Measurements from ENCODE around the gene SCAPER. TPM values are rescaled to one million over a fixed set of nuclear protein-coding genes. Genes with fewer than 3 reads are reported as not detected.

Gene SCAPER
- total and polyA plus RNA-seq, 11 donors: 6.7 to 53.9 (median 38.3) TPM

DNA sequence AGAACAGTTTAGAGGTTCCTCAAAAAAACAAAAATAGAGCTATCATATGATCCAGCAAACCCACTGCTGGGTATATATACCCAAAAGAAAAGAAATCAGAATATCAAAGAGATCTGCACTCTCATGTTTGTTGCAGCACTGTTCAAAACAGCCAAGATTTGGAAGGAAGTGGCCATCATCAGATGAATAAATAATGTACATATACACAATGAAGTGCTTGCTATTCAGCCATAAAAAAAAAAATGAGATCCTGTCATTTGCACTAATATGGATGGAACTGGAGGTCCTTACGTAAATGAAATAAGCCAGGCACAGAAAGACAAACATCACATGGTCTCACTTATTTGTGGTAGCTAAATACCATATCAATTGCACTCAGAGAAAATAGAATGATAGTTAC is 58.4 kb downstream of the SCAPER start:
- no peak for DNase-seq
- intact Hi-C loops (cut with DNase I): no loop called here
- WGBS, 4 donors: 60 to 76% (median 72%) methylated on average over 1 of the region's 1 CpG
- Histone ChIP-seq H3K4me3 (no peak overlapping the region), H3K4me1 (peaks cover 0 to 4% (median 0%) of the 10 kb centered on the region in 12 donors), H3K36me3 (peaks cover 0 to 19% (median 5%) of the 10 kb centered on the region in 9 donors), H3K9me3 (peaks cover 0 to 18% (median 2%) of the 10 kb centered on the region in 12 donors), H3K27me3 (no peaks in the 10 kb centered on the region), H3K27ac (no peak overlapping the region)
- TF ChIP-seq POLR2A (IDR thresholded peaks at IDR 0.05) (no peak), CTCF (IDR thresholded peaks at IDR 0.05) (no peak)
- ATAC-seq: no peak

DNA sequence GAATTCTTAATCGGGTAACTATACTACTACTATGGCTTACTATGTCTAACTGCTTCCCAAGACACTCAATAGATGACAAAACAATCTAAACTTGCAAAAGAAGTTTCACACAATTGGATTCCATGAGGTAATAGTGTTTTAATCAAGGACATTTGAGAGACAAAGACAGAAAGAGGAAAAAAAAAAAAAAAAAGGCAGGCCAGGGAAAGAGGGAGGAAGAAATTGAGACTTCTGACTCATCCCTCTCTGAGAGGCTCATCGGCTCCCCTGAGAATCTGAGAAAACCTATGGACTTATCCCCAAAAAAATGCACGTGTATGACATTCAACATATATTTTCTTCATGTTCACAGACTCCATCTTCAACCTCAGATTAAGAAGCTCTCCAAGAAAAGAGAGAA is 61.0 kb downstream of the SCAPER start:
- TF ChIP-seq POLR2A (IDR thresholded peaks at IDR 0.05) (no peak), CTCF (IDR thresholded peaks at IDR 0.05) (no peak)
- 78 to 80% (median 78%) methylated on average over 3 of the region's 3 CpGs for WGBS, 4 donors

GRCh38 chr15:76843269-76843668 is 61.9 kb downstream of the SCAPER start:
- ATAC-seq (no peak), DNase-seq (no peak)
- intact Hi-C loops (cut with DNase I): no loop called here
- no peak overlapping the region for H3K4me3 ChIP-seq
- 84 to 93% (median 91%) methylated on average over 1 of the region's 1 CpG for WGBS, 4 donors
- no peak overlapping the region for H3K27ac ChIP-seq
- H3K27me3 ChIP-seq: no peaks in the 10 kb centered on the region
- H3K36me3 ChIP-seq: peaks cover 0 to 3% (median 0%) of the 10 kb centered on the region in 9 donors
- TF ChIP-seq POLR2A (IDR thresholded peaks at IDR 0.05) (no peak), CTCF (IDR thresholded peaks at IDR 0.05) (no peak)
- H3K4me1 ChIP-seq: peaks cover 0 to 4% (median 0%) of the 10 kb centered on the region in 12 donors
- peaks cover 0 to 9% (median 0%) of the 10 kb centered on the region in 12 donors for H3K9me3 ChIP-seq

More for the DNA sequence above, 61.0 kb downstream of the SCAPER start:
- peaks cover 0 to 9% (median 0%) of the 10 kb centered on the region in 12 donors for H3K9me3 ChIP-seq
- DNase-seq (no peak), ATAC-seq (no peak)
- intact Hi-C loops (cut with DNase I): no loop called here
- no peak overlapping the region for H3K27ac ChIP-seq
- H3K4me1 ChIP-seq: peaks cover 0 to 4% (median 0%) of the 10 kb centered on the region in 12 donors
- H3K4me3 ChIP-seq: no peak overlapping the region
- peaks cover 0 to 3% (median 0%) of the 10 kb centered on the region in 9 donors for H3K36me3 ChIP-seq
- no peaks in the 10 kb centered on the region for H3K27me3 ChIP-seq

DNA sequence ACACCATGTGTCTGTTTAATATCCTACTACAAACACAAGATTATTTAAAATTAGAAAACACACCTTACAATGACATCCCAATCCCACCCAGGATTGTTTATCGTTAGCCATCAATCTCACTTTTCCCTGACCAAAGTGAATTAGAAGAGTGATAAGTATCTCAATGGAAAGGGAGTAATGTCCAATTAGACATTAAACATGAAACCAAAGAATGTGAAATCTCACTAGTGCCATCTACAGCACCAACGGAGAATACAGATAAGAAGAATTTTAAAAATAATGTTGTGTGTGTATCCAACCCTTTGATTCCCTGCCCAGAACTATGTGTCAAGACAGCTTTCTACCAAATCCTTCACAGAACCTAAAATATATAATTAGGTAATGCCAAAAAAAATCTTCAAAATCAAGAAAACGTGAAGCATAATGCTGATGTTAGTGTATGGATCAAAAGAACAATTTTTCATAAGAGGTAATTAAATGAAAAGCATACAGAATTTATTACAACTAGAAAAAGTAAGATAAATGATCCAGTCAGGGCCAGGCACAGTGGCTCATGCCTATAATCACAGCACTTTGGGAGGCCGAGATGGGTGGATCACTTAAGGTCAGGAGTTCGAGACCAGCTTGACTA is 64.2 kb downstream of the SCAPER start:
- DNase-seq (no peak), ATAC-seq (peak in 3 of 4 donors; percentile 15 to 32 (median 26))
- Histone ChIP-seq H3K4me3 (no peak overlapping the region), H3K9me3 (peaks cover 0 to 6% (median 0%) of the 10 kb centered on the region in 12 donors), H3K4me1 (peaks cover 0 to 3% (median 0%) of the 10 kb centered on the region in 12 donors), H3K36me3 (peaks cover 0 to 3% (median 0%) of the 10 kb centered on the region in 9 donors), H3K27me3 (no peaks in the 10 kb centered on the region), H3K27ac (no peak overlapping the region)
- TF ChIP-seq CTCF (IDR thresholded peaks at IDR 0.05): peak; percentile 13 to 56 (median 38)
- no peak for TF ChIP-seq POLR2A (IDR thresholded peaks at IDR 0.05)
- 58 to 72% (median 63%) methylated on average over 5 of the region's 5 CpGs for WGBS, 4 donors
- intact Hi-C loops (cut with DNase I): no loop called here
